GM12878 (cell line): Measurements from ENCODE around the gene PDGFA. TPM values are rescaled to one million over a fixed set of nuclear protein-coding genes. Genes with fewer than 3 reads are reported as not detected.

Source experiments
- ATAC-seq: fragments of 200-7000 bp; cut with Tn5 transposase; 3 replicates; pipeline ENCODE4 v1.9.1; 2020; ENCODE audit warnings: mild to moderate bottlenecking, moderate library complexity
- BruUV-seq: library from RNA; stranded (reverse); fragments of 400-500 nt; replicated peaks from 2 replicates; lab custom pipeline; 2021; lab: Mats Ljungman, UMichigan
- CTCF ChIA-PET: fragments of 300-600 bp; sonication (Branson Sonifier 250); formaldehyde crosslinking; extraction: SDS; loops from one replicate; lab custom pipeline; 2021; ENCODE audit warnings: inconsistent platforms; lab: Yijun Ruan, JAX
- POLR2A ChIA-PET: fragments of 350-600 bp; formaldehyde crosslinking; extraction: SDS; loops from one replicate; lab custom pipeline; 2021; ENCODE audit warnings: inconsistent platforms; lab: Charles Lee
- RAD21 ChIA-PET: fragments of 300-600 bp; sonication (Branson Sonifier 250); formaldehyde crosslinking; loops from one replicate; lab custom pipeline; 2023; ENCODE audit warnings: antibody characterized with exemption; ENCODE audit not compliant: unreplicated experiment; lab: Charles Lee
- SMC1A ChIA-PET: fragments of 300-600 bp; sonication (Branson Sonifier 250); formaldehyde crosslinking; loops from one replicate; lab custom pipeline; 2023; ENCODE audit not compliant: unreplicated experiment, uncharacterized antibody; lab: Charles Lee
- DNase-seq: peaks from one replicate; pipeline ENCODE4 v3.0.0-alpha.2; 2011; ENCODE audit warnings: low read depth, low spot score
- FAIRE-seq: peaks from 3 replicates; lab custom pipeline; 2011; peaks lifted over from hg19 to GRCh38; lab: Jason Lieb, UNC
- H2AFZ ChIP-seq: 2 replicates; pipeline ENCODE4 v1.6.0; 2011; ENCODE audit warnings: low read depth, low read length, control low read depth; ENCODE audit not compliant: control insufficient read depth
- H3K27ac ChIP-seq: 2 replicates; pipeline ENCODE4 v1.5.1; 2011; ENCODE audit warnings: control low read depth; ENCODE audit not compliant: control insufficient read depth, insufficient read depth
- H3K27me3 ChIP-seq, 2 experiments: replicated peaks in 1 of 2; 2 replicates each; pipeline versions ENCODE4 v1.6.0 to v1.6.1; 2011; ENCODE audit warnings: low read length in 1 of 2; ENCODE audit not compliant: control insufficient read depth in 2 of 2, insufficient read depth in 2 of 2
- H3K36me3 ChIP-seq, 2 experiments: 2 replicates each; pipeline ENCODE4 v1.5.1; 2011; ENCODE audit warnings: low read length in 1 of 2; ENCODE audit not compliant: control insufficient read depth in 2 of 2, insufficient read depth in 2 of 2
- H3K4me1 ChIP-seq: 2 replicates; pipeline ENCODE4 v1.6.1; 2011; ENCODE audit warnings: mild to moderate bottlenecking, low read length, moderate library complexity, mixed read lengths; ENCODE audit not compliant: control insufficient read depth, insufficient read depth
- H3K4me2 ChIP-seq: 2 replicates; pipeline ENCODE4 v1.6.0; 2011; ENCODE audit warnings: control low read depth; ENCODE audit not compliant: control insufficient read depth, insufficient read depth
- H3K4me3 ChIP-seq: fragments of 200-600 bp; sonication (generic); 2 replicates; pipeline ENCODE4 v1.5.1; 2016
- H3K79me2 ChIP-seq: 2 replicates; pipeline ENCODE4 v1.6.0; 2011; ENCODE audit warnings: low read length; ENCODE audit not compliant: control insufficient read depth, insufficient read depth
- H3K9ac ChIP-seq: 2 replicates; pipeline ENCODE4 v1.8.0; 2011; ENCODE audit warnings: low read length, control low read depth, mixed read lengths; ENCODE audit not compliant: control insufficient read depth, insufficient read depth
- H3K9me3 ChIP-seq: replicated peaks from 3 replicates; pipeline ENCODE4 v1.5.1; 2011; ENCODE audit warnings: mild to moderate bottlenecking, low read length; ENCODE audit not compliant: control insufficient read depth, insufficient read depth
- H4K20me1 ChIP-seq: 2 replicates; pipeline ENCODE4 v1.6.0; 2011; ENCODE audit not compliant: control insufficient read depth, insufficient read depth
- BCLAF1 ChIP-seq: fragments of 450-650 bp; IDR thresholded peaks from 2 replicates; pipeline ENCODE4 v1.6.1; 2017; ENCODE audit warnings: antibody characterized with exemption, mild to moderate bottlenecking, moderate library complexity
- CTCF ChIP-seq, 3 experiments: IDR thresholded peaks in 2 of 3; conservative IDR thresholded peaks in 1 of 3; 2 replicates each; pipeline ENCODE4 v1.5.1; 2011; ENCODE audit warnings: low read depth in 3 of 3, low read length in 3 of 3, mild to moderate bottlenecking in 3 of 3, control low read depth in 2 of 3, moderate library complexity in 2 of 3, inconsistent platforms in 1 of 3, mixed read lengths in 1 of 3; ENCODE audit not compliant: control insufficient read depth in 2 of 3, insufficient read depth in 1 of 3; ENCODE audit errors: extremely low read depth in 1 of 3
- KDM1A ChIP-seq: fragments of 200-600 bp; sonication (generic); IDR thresholded peaks from 2 replicates; pipeline ENCODE4 v1.6.1; 2016; ENCODE audit warnings: borderline replicate concordance
- RUNX3 ChIP-seq: IDR thresholded peaks from 2 replicates; pipeline ENCODE4 v1.6.1; 2012; ENCODE audit warnings: low read length, inconsistent platforms
- SIN3A ChIP-seq: IDR thresholded peaks from 2 replicates; pipeline ENCODE4 v1.6.1; 2012; ENCODE audit warnings: low read depth, low read length, improper control_type of control experiment
- USF2 ChIP-seq: IDR thresholded peaks from 2 replicates; pipeline ENCODE4 v1.6.1; 2011; ENCODE audit warnings: low read depth, low read length, improper control_type of control experiment, borderline replicate concordance
- ZNF687 ChIP-seq: fragments of 450-650 bp; IDR thresholded peaks from 2 replicates; pipeline ENCODE4 v1.6.1; 2017; ENCODE audit warnings: mild to moderate bottlenecking, moderate library complexity
- WGBS: methylation state at CpG from one replicate; pipeline ENCODE4 v1.1.6; 2016; ENCODE audit warnings: low lambda C conversion rate; ENCODE audit not compliant: insufficient replicate concordance, insufficient coverage; ENCODE audit errors: missing lambda C conversion rate; 5-methylcytosine and 5-hydroxymethylcytosine counted together
- in situ Hi-C: fragments of 300-500 bp; cut with MboI; formaldehyde crosslinking; loops from 9 replicates; pipeline ENCODE4 v1.14.3; 2018; ENCODE audit warnings: mixed read lengths
- intact Hi-C: fragments of 100-400 bp; cut with micrococcal nuclease; formaldehyde crosslinking; loops from one replicate; pipeline ENCODE4 v1.14.2; 2022; ENCODE audit not compliant: unreplicated experiment
- polyA plus RNA-seq, 11 experiments: library from polyadenylated mRNA; depleted of rRNA in 4 of 11; unstranded in 6 of 11; stranded (reverse) in 5 of 11; fragments of >200 nt; fragmentation: Nextera tagmentation in 4 of 11; fragmentation: Illumina TruSeq in 1 of 11; extraction: Ambion mirVana in 4 of 11; extraction: Trizol in 1 of 11; gene quantifications; 1 replicate in 1 of 11; 2 replicates in 10 of 11; pipeline versions ENCODE4 v1.2.1 to v1.2.3, GENCODE V29; 2011 to 2016; ENCODE audit warnings: inconsistent platforms in 2 of 11, missing spikeins in 2 of 11, low read depth in 1 of 11
- total RNA-seq, 4 experiments: library from RNA; depleted of rRNA in 3 of 4; stranded (reverse); fragments of >200 nt in 3 of 4; fragmentation: Illumina TruSeq in 1 of 4; extraction: Trizol in 1 of 4; gene quantifications; 2 replicates each; pipeline versions ENCODE4 v1.2.1 to v1.2.3, GENCODE V29; 2013 to 2021

The PDGFA gene
- total and polyA plus RNA-seq, 10 of the 15 experiments (the other 5 are each of a cell fraction or from before 2014, with no cell fraction given) = 2.5 to 10.0 (median 5.6) TPM

- no peak for TF ChIP-seq CTCF (IDR thresholded peaks at IDR 0.05 in 2 of 3, conservative IDR thresholded peaks at IDR 0.05 in 1 of 3; ENCODE audit: control insufficient read depth in 2 of 3, extremely low read depth in 1 of 3, insufficient read depth in 1 of 3, low read depth in 3 of 3, low read length in 3 of 3)
Measured at GRCh38 chr7:508461-509170, 11.0 kb downstream of the PDGFA start (continued).

- Histone ChIP-seq H4K20me1 (no peaks in the 10 kb centered on the region), H2AFZ (no peak overlapping the region), H3K4me2 (no peak overlapping the region), H3K27ac (no peak overlapping the region), H3K4me1 (no peaks in the 10 kb centered on the region), H3K9ac (no peak overlapping the region), H3K27me3 (no peaks in the 10 kb centered on the region), H3K4me3 (no peak overlapping the region), H3K79me2 (no peaks in the 10 kb centered on the region), H3K9me3 (no peaks in the 10 kb centered on the region), H3K36me3 (no peaks in the 10 kb centered on the region; a peak in 2 of 4 replicates)
- ChIA-PET SMC1A (no interaction called here), CTCF (no interaction called here), RAD21 (no interaction called here), POLR2A (no interaction called here)
- FAIRE-seq (no peak), DNase-seq (no peak), ATAC-seq (no peak)
- intact Hi-C loops = no loop called here
- in situ Hi-C loops = no loop called here
- no TSS peak for BruUV-seq
- WGBS = 66% methylated on average over 15 of the region's 17 CpGs
- TF ChIP-seq USF2 = no peak
- no peak for TF ChIP-seq RUNX3
- no peak for TF ChIP-seq KDM1A
- TF ChIP-seq BCLAF1 = no peak
- TF ChIP-seq SIN3A = no peak
- no peak for TF ChIP-seq ZNF687
Measured at GRCh38 chr7:507623-508300, 11.9 kb downstream of the PDGFA start.
